ENCODE results near the gene TMEM123.

TMEM123 gene

GRCh38 chr11:102497061-102497460 lies 44.5 kb upstream of the TMEM123 start:
- no peak overlapping the region for H3K23ac ChIP-seq (ENCODE audit: low read depth, low read length, poor library complexity)
- WGBS, 2 donors (ENCODE audit: extremely low coverage in 2 of 2, insufficient read length in 2 of 2, insufficient replicate concordance in 1 of 2): no CpG with 5 or more reads among the region's 4 CpGs
- H3K79me1 ChIP-seq (ENCODE audit: low read depth, low read length): no peaks in the 10 kb centered on the region
- H3K4me3 ChIP-seq (ENCODE audit: low read length in 2 of 2): no peak overlapping the region
- no peak overlapping the region for H2BK15ac ChIP-seq (ENCODE audit: low read length)
- H2BK120ac ChIP-seq (ENCODE audit: low read depth, low read length): no peak overlapping the region
- H2BK5ac ChIP-seq (ENCODE audit: low read length): no peak overlapping the region
- H3K4me1 ChIP-seq (ENCODE audit: control insufficient read depth in 2 of 2, insufficient read depth in 1 of 2, low read depth in 1 of 2, low read length in 2 of 2): no peaks in the 10 kb centered on the region
- H2AFZ ChIP-seq (ENCODE audit: low read length): no peak overlapping the region
- H2BK12ac ChIP-seq (ENCODE audit: low read length): no peak overlapping the region
- no peak overlapping the region for H3K14ac ChIP-seq (ENCODE audit: low read length)
- DNase-seq (ENCODE audit: low spot score): no peak
- no peak overlapping the region for H2AK5ac ChIP-seq (ENCODE audit: low read depth, low read length)
- H3K18ac ChIP-seq (ENCODE audit: low read length): no peak overlapping the region
- no peak overlapping the region for H4K91ac ChIP-seq (ENCODE audit: low read depth, low read length, poor library complexity)
- no peak overlapping the region for H3K9ac ChIP-seq (ENCODE audit: low read depth, low read length, poor library complexity)
- no peaks in the 10 kb centered on the region for H3K36me3 ChIP-seq (replicated peaks in 1 of 2; ENCODE audit: control insufficient read depth in 2 of 2, insufficient read depth in 2 of 2, low read length in 2 of 2)
- H3K27me3 ChIP-seq (ENCODE audit: control insufficient read depth in 3 of 3, insufficient read depth in 3 of 3, low read depth in 1 of 3, low read length in 3 of 3): no peaks in the 10 kb centered on the region
- no peak overlapping the region for H3K4ac ChIP-seq (ENCODE audit: low read length)
- H3K4me2 ChIP-seq (ENCODE audit: insufficient read depth, low read length, poor library complexity, severe bottlenecking): no peak overlapping the region
- no peak overlapping the region for H3K27ac ChIP-seq (replicated peaks; ENCODE audit: low read length)
- no peaks in the 10 kb centered on the region for H3K9me3 ChIP-seq (replicated peaks in 1 of 2; ENCODE audit: control insufficient read depth in 2 of 2, insufficient read depth in 1 of 2, low read depth in 1 of 2, low read length in 2 of 2)
- no peak overlapping the region for H4K8ac ChIP-seq (ENCODE audit: low read depth, low read length)

- H3K79me1 ChIP-seq (ENCODE audit: low read depth, low read length): no peaks in the 10 kb centered on the region
- no peak overlapping the region for H2AK5ac ChIP-seq (ENCODE audit: low read depth, low read length)
- WGBS, 2 donors (ENCODE audit: extremely low coverage in 2 of 2, insufficient read length in 2 of 2, insufficient replicate concordance in 1 of 2): no CpG with 5 or more reads among the region's 12 CpGs
- no peak overlapping the region for H3K4me2 ChIP-seq (ENCODE audit: insufficient read depth, low read length, poor library complexity, severe bottlenecking)
- H3K18ac ChIP-seq (ENCODE audit: low read length): no peak overlapping the region
- no peak overlapping the region for H2BK15ac ChIP-seq (ENCODE audit: low read length)
- H3K4me1 ChIP-seq (ENCODE audit: control insufficient read depth in 2 of 2, insufficient read depth in 1 of 2, low read depth in 1 of 2, low read length in 2 of 2): no peaks in the 10 kb centered on the region
- H3K4me3 ChIP-seq (ENCODE audit: low read length in 2 of 2): no peak overlapping the region
- no peak overlapping the region for H2BK120ac ChIP-seq (ENCODE audit: low read depth, low read length)
- no peak overlapping the region for H3K14ac ChIP-seq (ENCODE audit: low read length)
- H3K9me3 ChIP-seq (replicated peaks in 1 of 2; ENCODE audit: control insufficient read depth in 2 of 2, insufficient read depth in 1 of 2, low read depth in 1 of 2, low read length in 2 of 2): no peaks in the 10 kb centered on the region
- H3K4ac ChIP-seq (ENCODE audit: low read length): no peak overlapping the region
- no peak overlapping the region for H3K23ac ChIP-seq (ENCODE audit: low read depth, low read length, poor library complexity)
- no peak overlapping the region for H2BK5ac ChIP-seq (ENCODE audit: low read length)
- no peak overlapping the region for H4K8ac ChIP-seq (ENCODE audit: low read depth, low read length)
- no peak overlapping the region for H3K9ac ChIP-seq (ENCODE audit: low read depth, low read length, poor library complexity)
- no peak overlapping the region for H2BK12ac ChIP-seq (ENCODE audit: low read length)
- no peaks in the 10 kb centered on the region for H3K27me3 ChIP-seq (ENCODE audit: control insufficient read depth in 3 of 3, insufficient read depth in 3 of 3, low read depth in 1 of 3, low read length in 3 of 3)
- H4K91ac ChIP-seq (ENCODE audit: low read depth, low read length, poor library complexity): no peak overlapping the region
- H2AFZ ChIP-seq (ENCODE audit: low read length): peak overlapping the region; percentile 47
- peak; percentile 78 for DNase-seq (ENCODE audit: low spot score)
- no peaks in the 10 kb centered on the region for H3K36me3 ChIP-seq (replicated peaks in 1 of 2; ENCODE audit: control insufficient read depth in 2 of 2, insufficient read depth in 2 of 2, low read length in 2 of 2)
- H3K27ac ChIP-seq (replicated peaks; ENCODE audit: low read length): no peak overlapping the region
These were observed 42.8 kb upstream of the TMEM123 start for GRCh38 chr11:102495161-102496042.

- no peak overlapping the region for H2BK5ac ChIP-seq (ENCODE audit: low read length)
- no peaks in the 10 kb centered on the region for H3K4me1 ChIP-seq (ENCODE audit: control insufficient read depth in 2 of 2, insufficient read depth in 1 of 2, low read depth in 1 of 2, low read length in 2 of 2)
- H4K91ac ChIP-seq (ENCODE audit: low read depth, low read length, poor library complexity): no peak overlapping the region
- no peak overlapping the region for H3K9ac ChIP-seq (ENCODE audit: low read depth, low read length, poor library complexity)
- no peak overlapping the region for H3K18ac ChIP-seq (ENCODE audit: low read length)
- WGBS, 2 donors (ENCODE audit: extremely low coverage in 2 of 2, insufficient read length in 2 of 2, insufficient replicate concordance in 1 of 2): no CpG with 5 or more reads among the region's 6 CpGs
- no peak overlapping the region for H3K27ac ChIP-seq (replicated peaks; ENCODE audit: low read length)
- DNase-seq (ENCODE audit: low spot score): no peak
- H2BK120ac ChIP-seq (ENCODE audit: low read depth, low read length): no peak overlapping the region
- H3K4ac ChIP-seq (ENCODE audit: low read length): no peak overlapping the region
- H3K36me3 ChIP-seq (replicated peaks in 1 of 2; ENCODE audit: control insufficient read depth in 2 of 2, insufficient read depth in 2 of 2, low read length in 2 of 2): no peaks in the 10 kb centered on the region
- peaks cover 0 to 3% (median 0%) of the 10 kb centered on the region in 3 experiments for H3K27me3 ChIP-seq (ENCODE audit: control insufficient read depth in 3 of 3, insufficient read depth in 3 of 3, low read depth in 1 of 3, low read length in 3 of 3)
- no peak overlapping the region for H2AK5ac ChIP-seq (ENCODE audit: low read depth, low read length)
- H3K4me2 ChIP-seq (ENCODE audit: insufficient read depth, low read length, poor library complexity, severe bottlenecking): no peak overlapping the region
- no peak overlapping the region for H3K23ac ChIP-seq (ENCODE audit: low read depth, low read length, poor library complexity)
- H4K8ac ChIP-seq (ENCODE audit: low read depth, low read length): no peak overlapping the region
- H3K9me3 ChIP-seq (replicated peaks in 1 of 2; ENCODE audit: control insufficient read depth in 2 of 2, insufficient read depth in 1 of 2, low read depth in 1 of 2, low read length in 2 of 2): no peaks in the 10 kb centered on the region
- no peak overlapping the region for H3K4me3 ChIP-seq (ENCODE audit: low read length in 2 of 2)
- no peak overlapping the region for H2BK15ac ChIP-seq (ENCODE audit: low read length)
- H2BK12ac ChIP-seq (ENCODE audit: low read length): no peak overlapping the region
- H2AFZ ChIP-seq (ENCODE audit: low read length): no peak overlapping the region
- no peak overlapping the region for H3K14ac ChIP-seq (ENCODE audit: low read length)
- H3K79me1 ChIP-seq (ENCODE audit: low read depth, low read length): no peaks in the 10 kb centered on the region
These were observed 41.7 kb upstream of the TMEM123 start for GRCh38 chr11:102494216-102494615.

- Histone ChIP-seq H3K18ac (ENCODE audit: low read length) (no peak overlapping the region), H2BK15ac (ENCODE audit: low read length) (no peak overlapping the region)
- DNase-seq (ENCODE audit: low spot score): no peak
These were observed 41.0 kb upstream of the TMEM123 start for GRCh38 chr11:102493524-102493923.

More at GRCh38 chr11:102493524-102493923, 41.0 kb upstream of the TMEM123 start:
- Histone ChIP-seq H3K4me2 (ENCODE audit: insufficient read depth, low read length, poor library complexity, severe bottlenecking) (no peak overlapping the region), H3K23ac (ENCODE audit: low read depth, low read length, poor library complexity) (no peak overlapping the region), H3K14ac (ENCODE audit: low read length) (no peak overlapping the region), H3K4me1 (ENCODE audit: control insufficient read depth in 2 of 2, insufficient read depth in 1 of 2, low read depth in 1 of 2, low read length in 2 of 2) (no peaks in the 10 kb centered on the region), H3K27ac (replicated peaks; ENCODE audit: low read length) (no peak overlapping the region), H3K36me3 (replicated peaks in 1 of 2; ENCODE audit: control insufficient read depth in 2 of 2, insufficient read depth in 2 of 2, low read length in 2 of 2) (no peaks in the 10 kb centered on the region), H2BK120ac (ENCODE audit: low read depth, low read length) (no peak overlapping the region), H2AK5ac (ENCODE audit: low read depth, low read length) (no peak overlapping the region), H3K4ac (ENCODE audit: low read length) (no peak overlapping the region), H4K91ac (ENCODE audit: low read depth, low read length, poor library complexity) (no peak overlapping the region), H3K79me1 (ENCODE audit: low read depth, low read length) (no peaks in the 10 kb centered on the region), H3K9ac (ENCODE audit: low read depth, low read length, poor library complexity) (no peak overlapping the region), H2BK5ac (ENCODE audit: low read length) (no peak overlapping the region), H4K8ac (ENCODE audit: low read depth, low read length) (no peak overlapping the region), H3K27me3 (ENCODE audit: control insufficient read depth in 3 of 3, insufficient read depth in 3 of 3, low read depth in 1 of 3, low read length in 3 of 3) (peaks cover 0 to 4% (median 0%) of the 10 kb centered on the region in 3 experiments), H2BK12ac (ENCODE audit: low read length) (no peak overlapping the region), H2AFZ (ENCODE audit: low read length) (no peak overlapping the region), H3K4me3 (ENCODE audit: low read length in 2 of 2) (no peak overlapping the region), H3K9me3 (replicated peaks in 1 of 2; ENCODE audit: control insufficient read depth in 2 of 2, insufficient read depth in 1 of 2, low read depth in 1 of 2, low read length in 2 of 2) (no peaks in the 10 kb centered on the region)
- no CpG with 5 or more reads among the region's 5 CpGs for WGBS, 2 donors (ENCODE audit: extremely low coverage in 2 of 2, insufficient read length in 2 of 2, insufficient replicate concordance in 1 of 2)
